ENCODE measurements around the gene GALNT15.

The GALNT15 gene

DNA sequence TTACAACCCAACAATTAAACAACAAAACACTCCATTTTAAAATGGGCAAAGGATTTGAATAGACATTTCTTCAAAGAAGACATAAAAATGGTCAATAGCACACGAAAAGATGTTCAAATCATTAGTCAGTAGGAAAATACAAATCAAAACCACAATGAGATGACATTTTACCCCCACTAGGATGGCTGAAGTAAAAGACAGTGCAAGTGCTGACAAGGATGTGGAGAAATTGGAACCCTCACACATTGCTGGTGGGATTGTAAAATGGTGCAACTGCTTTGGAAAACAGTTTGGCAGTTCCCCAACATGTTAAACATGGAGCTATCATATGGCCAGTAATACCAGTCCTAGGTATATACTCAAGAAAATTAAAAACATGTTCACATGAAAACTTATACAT, 11.6 kb downstream of the GALNT15 start:
- no peaks in the 10 kb centered on the region for H4K20me1 ChIP-seq (ENCODE audit: insufficient read depth, low read length, poor library complexity, severe bottlenecking)
- no peaks in the 10 kb centered on the region for H3K9me2 ChIP-seq (replicated peaks; ENCODE audit: low read depth, low read length)
- H3K4me3 ChIP-seq (ENCODE audit: low read length, poor library complexity, severe bottlenecking): no peak overlapping the region
- no peak overlapping the region for H3K9ac ChIP-seq (ENCODE audit: low read depth, low read length, poor library complexity, severe bottlenecking)
- no peaks in the 10 kb centered on the region for H3K4me1 ChIP-seq (ENCODE audit: insufficient read depth, low read length, poor library complexity, severe bottlenecking)
- no peaks in the 10 kb centered on the region for H3K27me3 ChIP-seq (ENCODE audit: insufficient read depth, low read length, poor library complexity, severe bottlenecking)
- no peaks in the 10 kb centered on the region for H3F3A ChIP-seq (ENCODE audit: low read depth)
- no peak overlapping the region for H3K4me2 ChIP-seq (ENCODE audit: low read depth, low read length, poor library complexity, severe bottlenecking)
- no peak for TF ChIP-seq EZH2phosphoT487 (IDR thresholded peaks at IDR 0.05; ENCODE audit: borderline replicate concordance)
- TF ChIP-seq, protein P1, sequence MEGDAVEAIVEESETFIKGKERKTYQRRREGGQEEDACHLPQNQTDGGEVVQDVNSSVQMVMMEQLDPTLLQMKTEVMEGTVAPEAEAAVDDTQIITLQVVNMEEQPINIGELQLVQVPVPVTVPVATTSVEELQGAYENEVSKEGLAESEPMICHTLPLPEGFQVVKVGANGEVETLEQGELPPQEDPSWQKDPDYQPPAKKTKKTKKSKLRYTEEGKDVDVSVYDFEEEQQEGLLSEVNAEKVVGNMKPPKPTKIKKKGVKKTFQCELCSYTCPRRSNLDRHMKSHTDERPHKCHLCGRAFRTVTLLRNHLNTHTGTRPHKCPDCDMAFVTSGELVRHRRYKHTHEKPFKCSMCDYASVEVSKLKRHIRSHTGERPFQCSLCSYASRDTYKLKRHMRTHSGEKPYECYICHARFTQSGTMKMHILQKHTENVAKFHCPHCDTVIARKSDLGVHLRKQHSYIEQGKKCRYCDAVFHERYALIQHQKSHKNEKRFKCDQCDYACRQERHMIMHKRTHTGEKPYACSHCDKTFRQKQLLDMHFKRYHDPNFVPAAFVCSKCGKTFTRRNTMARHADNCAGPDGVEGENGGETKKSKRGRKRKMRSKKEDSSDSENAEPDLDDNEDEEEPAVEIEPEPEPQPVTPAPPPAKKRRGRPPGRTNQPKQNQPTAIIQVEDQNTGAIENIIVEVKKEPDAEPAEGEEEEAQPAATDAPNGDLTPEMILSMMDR (conservative IDR thresholded peaks at IDR 0.05; ENCODE audit: low read length): no peak
- H3K36me3 ChIP-seq (ENCODE audit: insufficient read depth, low read length): no peaks in the 10 kb centered on the region
- H3K79me2 ChIP-seq (ENCODE audit: insufficient read depth, low read length): no peaks in the 10 kb centered on the region
- no peaks in the 10 kb centered on the region for H3K9me3 ChIP-seq (ENCODE audit: insufficient read depth, low read depth, low read length)
- H2AFZ ChIP-seq (ENCODE audit: low read length): no peak overlapping the region

DNA sequence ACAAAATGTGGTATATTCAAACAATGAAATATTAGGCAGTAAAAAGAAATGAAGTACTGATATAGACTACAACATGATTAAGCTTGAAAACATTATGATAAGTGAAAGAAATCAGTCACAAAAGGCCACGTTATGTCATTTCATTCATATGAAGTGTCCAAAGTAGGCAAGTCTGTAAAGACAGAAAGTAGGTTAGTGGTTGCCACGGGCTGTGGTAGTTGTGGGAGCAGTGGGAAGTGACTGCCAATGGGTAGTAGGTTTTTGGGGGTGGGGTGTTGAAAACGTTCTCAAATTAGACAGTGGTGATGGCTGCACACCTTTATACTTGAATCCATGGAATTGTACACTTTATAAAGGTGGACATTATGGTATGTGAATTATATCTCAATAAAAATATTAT, 12.1 kb downstream of the GALNT15 start:
- Histone ChIP-seq H3K79me2 (ENCODE audit: insufficient read depth, low read length) (no peaks in the 10 kb centered on the region), H3K4me2 (ENCODE audit: low read depth, low read length, poor library complexity, severe bottlenecking) (no peak overlapping the region), H3F3A (ENCODE audit: low read depth) (no peaks in the 10 kb centered on the region), H3K9me3 (ENCODE audit: insufficient read depth, low read depth, low read length) (no peaks in the 10 kb centered on the region), H2AFZ (ENCODE audit: low read length) (no peak overlapping the region), H3K4me1 (ENCODE audit: insufficient read depth, low read length, poor library complexity, severe bottlenecking) (no peaks in the 10 kb centered on the region), H3K36me3 (ENCODE audit: insufficient read depth, low read length) (no peaks in the 10 kb centered on the region), H3K4me3 (ENCODE audit: low read length, poor library complexity, severe bottlenecking) (no peak overlapping the region), H4K20me1 (ENCODE audit: insufficient read depth, low read length, poor library complexity, severe bottlenecking) (no peaks in the 10 kb centered on the region), H3K27me3 (ENCODE audit: insufficient read depth, low read length, poor library complexity, severe bottlenecking) (no peaks in the 10 kb centered on the region), H3K9ac (ENCODE audit: low read depth, low read length, poor library complexity, severe bottlenecking) (no peak overlapping the region), H3K9me2 (replicated peaks; ENCODE audit: low read depth, low read length) (no peaks in the 10 kb centered on the region)
- TF ChIP-seq, protein P1 (conservative IDR thresholded peaks at IDR 0.05; ENCODE audit: low read length): no peak
- no peak for TF ChIP-seq EZH2phosphoT487 (IDR thresholded peaks at IDR 0.05; ENCODE audit: borderline replicate concordance)

DNA sequence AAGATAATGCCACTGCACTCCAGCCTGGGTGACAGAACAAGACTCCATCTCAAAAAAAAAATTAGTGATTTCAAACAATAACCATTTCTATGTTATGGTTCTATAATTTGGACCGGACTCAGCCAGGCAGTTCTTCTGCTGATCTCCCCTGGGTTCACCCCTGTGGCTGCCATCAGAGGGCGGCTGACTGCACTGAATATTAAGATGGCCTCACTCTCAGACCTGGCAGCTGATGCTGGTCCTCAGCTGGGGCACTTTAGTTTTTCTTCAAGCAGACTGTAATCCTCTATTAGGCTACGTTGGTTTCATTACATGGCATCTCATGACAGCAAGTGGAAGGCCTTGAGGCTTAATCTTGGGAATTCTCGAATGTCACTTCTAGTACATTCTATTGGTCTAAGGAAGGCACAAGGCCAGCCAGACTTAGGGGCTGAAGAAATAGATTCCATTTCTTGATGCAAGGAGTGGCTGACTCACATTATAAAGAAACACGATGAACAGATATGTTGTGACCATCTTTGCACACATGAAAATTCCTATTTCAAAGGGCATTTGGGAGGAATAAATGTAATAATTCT, 12.8 kb downstream of the GALNT15 start:
- H4K20me1 ChIP-seq (ENCODE audit: insufficient read depth, low read length, poor library complexity, severe bottlenecking): no peaks in the 10 kb centered on the region
- no peak overlapping the region for H3K4me2 ChIP-seq (ENCODE audit: low read depth, low read length, poor library complexity, severe bottlenecking)
- no peak overlapping the region for H3K9ac ChIP-seq (ENCODE audit: low read depth, low read length, poor library complexity, severe bottlenecking)
- H3K36me3 ChIP-seq (ENCODE audit: insufficient read depth, low read length): no peaks in the 10 kb centered on the region
- no peaks in the 10 kb centered on the region for H3F3A ChIP-seq (ENCODE audit: low read depth)
- no peaks in the 10 kb centered on the region for H3K9me3 ChIP-seq (ENCODE audit: insufficient read depth, low read depth, low read length)
- no peaks in the 10 kb centered on the region for H3K9me2 ChIP-seq (replicated peaks; ENCODE audit: low read depth, low read length)
- H3K79me2 ChIP-seq (ENCODE audit: insufficient read depth, low read length): no peaks in the 10 kb centered on the region
- TF ChIP-seq, protein P1 (conservative IDR thresholded peaks at IDR 0.05; ENCODE audit: low read length): no peak
- TF ChIP-seq EZH2phosphoT487 (IDR thresholded peaks at IDR 0.05; ENCODE audit: borderline replicate concordance): no peak
- no peak overlapping the region for H2AFZ ChIP-seq (ENCODE audit: low read length)
- no peaks in the 10 kb centered on the region for H3K4me1 ChIP-seq (ENCODE audit: insufficient read depth, low read length, poor library complexity, severe bottlenecking)
- no peaks in the 10 kb centered on the region for H3K27me3 ChIP-seq (ENCODE audit: insufficient read depth, low read length, poor library complexity, severe bottlenecking)
- H3K4me3 ChIP-seq (ENCODE audit: low read length, poor library complexity, severe bottlenecking): no peak overlapping the region
